Measurements from ENCODE around the gene RIN2. TPM values are rescaled to one million over a fixed set of nuclear protein-coding genes. Genes with fewer than 3 reads are reported as not detected.

Gene RIN2
- total and polyA plus RNA-seq, 2 experiments from 2014 or later, result 0.08 to 1.4 TPM

GRCh38 chr20:19785173-19785982, 27.3 kb downstream of the RIN2 start:
- Mint-ChIP-seq H3K4me1 (peaks cover 27% of the 10 kb centered on the region), H3K36me3 (ENCODE audit: low read depth) (no peaks in the 10 kb centered on the region), H3K4me3 (no peak overlapping the region), H3K27me3 (ENCODE audit: insufficient read depth, low read depth, poor library complexity) (no peaks in the 10 kb centered on the region), H3K27ac (no peak overlapping the region), H3K9me3 (no peaks in the 10 kb centered on the region; the same call in 2 of the 3 replicates)
- Histone ChIP-seq H3K4me1 (ENCODE audit: insufficient read depth) (no peaks in the 10 kb centered on the region), H3K36me3 (ENCODE audit: insufficient read depth) (no peaks in the 10 kb centered on the region), H3K79me2 (replicated peaks; ENCODE audit: insufficient read depth) (no peaks in the 10 kb centered on the region), H3K27me3 (ENCODE audit: insufficient read depth) (no peaks in the 10 kb centered on the region), H2AFZ (no peak overlapping the region), H3K27ac (ENCODE audit: low read depth) (no peak overlapping the region), H4K20me1 (replicated peaks; ENCODE audit: insufficient read depth) (no peaks in the 10 kb centered on the region), H3K4me2 (no peak overlapping the region), H3F3A (replicated peaks; ENCODE audit: low read depth) (no peaks in the 10 kb centered on the region), H3K4me3 (no peak overlapping the region), H3K9me2 (ENCODE audit: insufficient read depth) (no peaks in the 10 kb centered on the region)
- TF ChIP-seq NANOG (IDR thresholded peaks at IDR 0.05; ENCODE audit: borderline replicate concordance), result no peak
- TF ChIP-seq ZNF462 (CRISPR knock-in tag; IDR thresholded peaks at IDR 0.05), result no peak
- no peak for TF ChIP-seq EZH2 (IDR thresholded peaks at IDR 0.05; ENCODE audit: low read depth, unreplicated experiment)
- no peak for TF ChIP-seq EZH2phosphoT487 (IDR thresholded peaks at IDR 0.05; ENCODE audit: unreplicated experiment)
- no peak for ATAC-seq
- DNase-seq (ENCODE audit: low spot score), result no peak

- no peaks in the 10 kb centered on the region for H3K27me3 Mint-ChIP-seq (ENCODE audit: insufficient read depth, low read depth, poor library complexity)
- Histone ChIP-seq H3K4me2 (0 out of 2 replicates have a peak overlapping the region, but pooled peaks have one; percentile 21), H3K4me3 (no peak overlapping the region), H3K79me2 (replicated peaks; ENCODE audit: insufficient read depth) (no peaks in the 10 kb centered on the region), H3K36me3 (ENCODE audit: insufficient read depth) (no peaks in the 10 kb centered on the region), H3K9me2 (ENCODE audit: insufficient read depth) (no peaks in the 10 kb centered on the region), H3K27me3 (ENCODE audit: insufficient read depth) (no peaks in the 10 kb centered on the region), H3K4me1 (ENCODE audit: insufficient read depth) (no peaks in the 10 kb centered on the region), H2AFZ (no peak overlapping the region), H3F3A (replicated peaks; ENCODE audit: low read depth) (no peaks in the 10 kb centered on the region), H3K27ac (ENCODE audit: low read depth) (no peak overlapping the region), H4K20me1 (replicated peaks; ENCODE audit: insufficient read depth) (no peaks in the 10 kb centered on the region)
- H3K4me3 Mint-ChIP-seq, result no peak overlapping the region
- H3K4me1 Mint-ChIP-seq, result peaks cover 27% of the 10 kb centered on the region
- H3K27ac Mint-ChIP-seq, result no peak overlapping the region
- no peak for ATAC-seq
- no peaks in the 10 kb centered on the region; the same call in 2 of the 3 replicates for H3K9me3 Mint-ChIP-seq
- H3K36me3 Mint-ChIP-seq (ENCODE audit: low read depth), result no peaks in the 10 kb centered on the region
- DNase-seq (ENCODE audit: low spot score), result no peak
- no peak for TF ChIP-seq CREB1 (CRISPR knock-in tag; IDR thresholded peaks at IDR 0.05; ENCODE audit: low read depth)
- TF ChIP-seq NANOG (IDR thresholded peaks at IDR 0.05; ENCODE audit: borderline replicate concordance), result no peak
- no peak for TF ChIP-seq EZH2 (IDR thresholded peaks at IDR 0.05; ENCODE audit: low read depth, unreplicated experiment)
- no peak for TF ChIP-seq ZNF114 (CRISPR knock-in tag; IDR thresholded peaks at IDR 0.05)
- no peak for TF ChIP-seq REST (IDR thresholded peaks at IDR 0.05; ENCODE audit: unreplicated experiment)
- TF ChIP-seq ETS1 (IDR thresholded peaks at IDR 0.05), result no peak
Measured at GRCh38 chr20:19785983-19786285, 27.9 kb downstream of the RIN2 start.

Data from GM23338 (cell line).